K562 (cell line): Measurements from ENCODE around the gene ZNF502. TPM values are rescaled to one million over a fixed set of nuclear protein-coding genes. Genes with fewer than 3 reads are reported as not detected.

Experiments used
- ATF4 ChIP-seq: fragments of 450-650 bp; formaldehyde crosslinking; IDR thresholded peaks from 2 replicates; pipeline ENCODE4 v1.4.0; 2022; ENCODE audit warnings: mild to moderate bottlenecking, moderate library complexity
- CHD7 ChIP-seq: fragments of 200-600 bp; sonication (generic); IDR thresholded peaks from one replicate; pipeline ENCODE4 v1.6.1; 2012; ENCODE audit warnings: mild to moderate bottlenecking, low read depth, low read length, inconsistent platforms
- ESRRB ChIP-seq: fragments of 250-450 bp; sonication (Bioruptor Pico); IDR thresholded peaks from 2 replicates; pipeline ENCODE4 v1.5.0; 2020; ENCODE audit warnings: mild to moderate bottlenecking, moderate library complexity, borderline replicate concordance
- HDAC3 ChIP-seq: fragments of 450-650 bp; IDR thresholded peaks from 2 replicates; pipeline ENCODE4 v1.6.1; 2018; ENCODE audit warnings: borderline replicate concordance, mild to moderate bottlenecking, moderate library complexity; ENCODE audit not compliant: partially characterized antibody
- HNRNPLL ChIP-seq: fragments of 200-400 bp; formaldehyde crosslinking; IDR thresholded peaks from 2 replicates; pipeline ENCODE4 v1.6.1; 2017; ENCODE audit warnings: low read length, low read depth, mild to moderate bottlenecking; ENCODE audit not compliant: poor library complexity, severe bottlenecking
- KHSRP ChIP-seq: fragments of 450-650 bp; IDR thresholded peaks from 2 replicates; pipeline ENCODE4 v1.6.1; 2017
- MLX ChIP-seq, 2 experiments: fragments of 450-650 bp in 1 of 2; sonication (generic) in 1 of 2; formaldehyde crosslinking; conservative IDR thresholded peaks; 2 replicates each; pipeline versions ENCODE4 v1.4.0 to v1.8.1; 2020 to 2022; ENCODE audit warnings: mild to moderate bottlenecking in 1 of 2, missing genetic modification reagents in 1 of 2
- MTA2 ChIP-seq: fragments of 450-650 bp; IDR thresholded peaks from 2 replicates; pipeline ENCODE4 v1.6.1; 2016; ENCODE audit warnings: low read depth
- NRF1 ChIP-seq, 2 experiments: fragments of 450-650 bp; IDR thresholded peaks in 1 of 2; conservative IDR thresholded peaks in 1 of 2; 2 replicates each; pipeline ENCODE4 v1.6.1; 2014; ENCODE audit warnings: mild to moderate bottlenecking in 2 of 2
- RB1 ChIP-seq: fragments of 450-650 bp; IDR thresholded peaks from 2 replicates; pipeline ENCODE4 v1.6.1; 2017; ENCODE audit warnings: low read depth, mild to moderate bottlenecking
- RFX7 ChIP-seq: fragments of 250-450 bp; sonication (Bioruptor Pico); IDR thresholded peaks from 2 replicates; pipeline ENCODE4 v1.5.1; 2021; ENCODE audit warnings: mild to moderate bottlenecking
- SP1 ChIP-seq: sonication (generic); formaldehyde crosslinking; IDR thresholded peaks from 2 replicates; pipeline ENCODE4 v1.8.1; 2022; ENCODE audit warnings: mild to moderate bottlenecking, missing genetic modification reagents
- THRA ChIP-seq: fragments of 450-650 bp; IDR thresholded peaks from 2 replicates; pipeline ENCODE4 v1.6.1; 2017; ENCODE audit warnings: mild to moderate bottlenecking, moderate library complexity
- ZNF644 ChIP-seq: fragments of 200-800 bp; sonication (Bioruptor generic); IDR thresholded peaks from 2 replicates; pipeline ENCODE4 v1.6.1; 2016; ENCODE audit warnings: low read depth, missing genetic modification characterization, missing compliant biosample characterization
- polyA plus RNA-seq, 8 experiments: library from polyadenylated mRNA; depleted of rRNA in 4 of 8; stranded (reverse) in 5 of 8; unstranded in 3 of 8; fragments of >200 nt; fragmentation: Nextera tagmentation in 2 of 8; fragmentation: Illumina TruSeq in 1 of 8; extraction: Ambion mirVana in 2 of 8; extraction: Trizol in 1 of 8; gene quantifications; 2 replicates each; pipeline versions ENCODE4 v1.2.1 to v1.2.3, GENCODE V29; 2011 to 2014; ENCODE audit warnings: inconsistent platforms in 1 of 8, missing spikeins in 1 of 8
- total RNA-seq, 7 experiments: library from RNA; depleted of rRNA in 6 of 7; stranded (reverse); fragments of >200 nt in 6 of 7; fragmentation: Illumina TruSeq in 2 of 7; extraction: Trizol in 2 of 7; gene quantifications; 2 replicates each; pipeline versions ENCODE4 v1.2.1 to v1.2.3, GENCODE V29; 2011 to 2021; ENCODE audit warnings: low replicate concordance in 1 of 7

ZNF502 gene
- total and polyA plus RNA-seq, 9 of the 15 experiments (the other 6 are each of a cell fraction or from before 2014, with no cell fraction given) = 0.38 to 0.98 (median 0.67) TPM

- TF ChIP-seq ATF4 (CRISPR knock-in tag) = 0 out of 2 replicates have a peak, but pooled peaks have one; percentile 12
- no peak for TF ChIP-seq THRA
- TF ChIP-seq MTA2 = no peak
- no peak for TF ChIP-seq MLX (CRISPR knock-in tag; conservative IDR thresholded peaks at IDR 0.05)
- no peak for TF ChIP-seq HDAC3
- no peak for TF ChIP-seq ESRRB
- TF ChIP-seq RFX7 (CRISPR knock-in tag) = no peak
- TF ChIP-seq SP1 (CRISPR knock-in tag) = peak; percentile 39; the same call in 1 of the 2 replicates
- peak; percentile 78 to 83 for TF ChIP-seq NRF1 (conservative IDR thresholded peaks at IDR 0.05 in 1 of 2, IDR thresholded peaks at IDR 0.05 in 1 of 2)
- TF ChIP-seq CHD7 = no peak
- TF ChIP-seq HNRNPLL = peak; percentile 48
- peak; percentile 83 for TF ChIP-seq KHSRP
- TF ChIP-seq ZNF644 = no peak
- TF ChIP-seq RB1 = peak; percentile 84
These were observed 17.0 kb downstream of the ZNF502 start, which contains the start of gene ZNF501 (continued) for GRCh38 chr3:44729384-44729910.
